Lung (tissue), 12 donors: ENCODE data around the gene RBM10. TPM values are rescaled to one million over a fixed set of nuclear protein-coding genes. Genes with fewer than 3 reads are reported as not detected.

Experiments
- ATAC-seq: fragments of 200-7000 bp; cut with Tn5 transposase; one replicate; pipeline ENCODE4 v1.9.1; 2020; ENCODE audit warnings: moderate number of reproducible peaks; ENCODE audit not compliant: insufficient read depth, low FRiP score
- DNase-seq, 3 donors: peaks; one replicate each; pipeline ENCODE4 v3.0.0-alpha.2; 2013 to 2017
- H3K27ac ChIP-seq, 2 donors: one replicate each; pipeline ENCODE4 v1.5.1; 2013; ENCODE audit warnings: mild to moderate bottlenecking in 2 of 2, moderate library complexity in 2 of 2, control low read depth in 1 of 2, inconsistent platforms in 1 of 2, low read depth in 1 of 2, low read length in 1 of 2
- H3K27me3 ChIP-seq, 3 donors: one replicate each; pipeline ENCODE4 v1.5.1; 2013; ENCODE audit warnings: low read length in 2 of 3; ENCODE audit not compliant: control insufficient read depth in 3 of 3, insufficient read depth in 3 of 3
- H3K36me3 ChIP-seq, 4 donors: one replicate each; pipeline ENCODE4 v1.5.1; 2013; ENCODE audit warnings: low read length in 4 of 4, mild to moderate bottlenecking in 1 of 4, moderate library complexity in 1 of 4; ENCODE audit not compliant: control insufficient read depth in 4 of 4, insufficient read depth in 4 of 4
- H3K4me1 ChIP-seq, 5 donors: one replicate each; pipeline ENCODE4 v1.5.1; 2013; ENCODE audit warnings: low read length in 5 of 5, mild to moderate bottlenecking in 2 of 5, moderate library complexity in 1 of 5; ENCODE audit not compliant: control insufficient read depth in 5 of 5, insufficient read depth in 5 of 5
- H3K4me3 ChIP-seq: one replicate; pipeline ENCODE4 v1.5.1; 2013; ENCODE audit warnings: mild to moderate bottlenecking, control low read depth, moderate library complexity
- H3K9ac ChIP-seq, 2 donors: one replicate each; pipeline ENCODE4 v1.5.1; 2013; ENCODE audit warnings: low read length in 2 of 2, control low read depth in 1 of 2; ENCODE audit not compliant: insufficient read depth in 1 of 2
- H3K9me3 ChIP-seq, 4 donors: one replicate each; pipeline ENCODE4 v1.5.1; 2013; ENCODE audit warnings: low read length in 3 of 4, mild to moderate bottlenecking in 1 of 4, moderate library complexity in 1 of 4; ENCODE audit not compliant: control insufficient read depth in 4 of 4, insufficient read depth in 3 of 4
- WGBS, 2 donors: extraction: QIAGEN DNeasy Blood & Tissue Kit; methylation state at CpG; one replicate each; pipeline ENCODE4 v1.1.7; 2013; 5-methylcytosine and 5-hydroxymethylcytosine counted together
- polyA plus RNA-seq, 2 donors: library from polyadenylated mRNA; stranded (reverse); fragments of 200-250 nt; gene quantifications; one replicate each; pipeline ENCODE4 v1.2.1, GENCODE V29; 2013
- total RNA-seq, 2 donors: library from RNA; depleted of rRNA in 1 of 2; stranded (reverse); fragments of >200 nt in 1 of 2; gene quantifications; one replicate each; pipeline ENCODE4 v1.2.1, GENCODE V29; 2014 to 2021
- TF ChIP-seq, protein P1 (sequence below): IDR thresholded peaks from 2 replicates; pipeline ENCODE4 v1.5.1; 2012; ENCODE audit warnings: mild to moderate bottlenecking; ENCODE audit errors: control extremely low read depth, extremely low read depth
- donor health status: control.
- donor health status: control.
- donor health status: Bipolar disorder and iron deficiency.
- donor health status: healthy.
- donor health status: DM: yes; HTN: yes; CAD: no.

Gene RBM10
- total and polyA plus RNA-seq, 4 donors = 22.2 to 38.6 (median 30.5) TPM

DNA sequence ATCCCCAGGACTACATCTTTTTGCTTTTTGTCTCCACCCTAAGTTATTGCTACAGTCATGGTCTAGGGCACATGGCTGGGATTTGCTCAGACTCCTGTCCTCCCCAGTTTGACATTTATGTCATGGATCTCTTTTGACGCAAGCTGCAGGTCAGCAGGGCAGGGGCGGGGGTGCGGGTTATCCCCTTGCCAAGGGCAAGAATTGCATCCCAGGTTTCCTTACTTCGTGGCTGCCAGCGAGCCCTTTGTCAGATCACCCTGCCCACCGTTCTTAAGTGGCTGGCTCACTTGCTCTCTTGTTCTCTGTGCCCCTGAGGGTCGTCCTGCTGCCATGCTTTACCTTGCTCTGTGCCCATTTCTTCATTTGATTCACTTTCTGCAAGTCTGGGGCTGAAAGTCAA, 27.5 kb downstream of the RBM10 start:
- H3K27ac ChIP-seq = no peak overlapping the region
- H3K36me3 ChIP-seq = peaks cover 4 to 37% (median 12%) of the 10 kb centered on the region in 4 donors
- no peak for ATAC-seq
- H3K4me1 ChIP-seq = no peaks in the 10 kb centered on the region
- H3K9me3 ChIP-seq = peaks cover 0 to 2% (median 0%) of the 10 kb centered on the region in 4 donors
- H3K27me3 ChIP-seq = peaks cover 0 to 21% (median 3%) of the 10 kb centered on the region in 3 donors
- no peak overlapping the region for H3K9ac ChIP-seq
- TF ChIP-seq, protein P1, sequence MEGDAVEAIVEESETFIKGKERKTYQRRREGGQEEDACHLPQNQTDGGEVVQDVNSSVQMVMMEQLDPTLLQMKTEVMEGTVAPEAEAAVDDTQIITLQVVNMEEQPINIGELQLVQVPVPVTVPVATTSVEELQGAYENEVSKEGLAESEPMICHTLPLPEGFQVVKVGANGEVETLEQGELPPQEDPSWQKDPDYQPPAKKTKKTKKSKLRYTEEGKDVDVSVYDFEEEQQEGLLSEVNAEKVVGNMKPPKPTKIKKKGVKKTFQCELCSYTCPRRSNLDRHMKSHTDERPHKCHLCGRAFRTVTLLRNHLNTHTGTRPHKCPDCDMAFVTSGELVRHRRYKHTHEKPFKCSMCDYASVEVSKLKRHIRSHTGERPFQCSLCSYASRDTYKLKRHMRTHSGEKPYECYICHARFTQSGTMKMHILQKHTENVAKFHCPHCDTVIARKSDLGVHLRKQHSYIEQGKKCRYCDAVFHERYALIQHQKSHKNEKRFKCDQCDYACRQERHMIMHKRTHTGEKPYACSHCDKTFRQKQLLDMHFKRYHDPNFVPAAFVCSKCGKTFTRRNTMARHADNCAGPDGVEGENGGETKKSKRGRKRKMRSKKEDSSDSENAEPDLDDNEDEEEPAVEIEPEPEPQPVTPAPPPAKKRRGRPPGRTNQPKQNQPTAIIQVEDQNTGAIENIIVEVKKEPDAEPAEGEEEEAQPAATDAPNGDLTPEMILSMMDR = no peak
- WGBS, 2 donors = 81 to 93% methylated on average over 7 of the region's 7 CpGs
- no peak overlapping the region for H3K4me3 ChIP-seq
- no peak for DNase-seq

DNA sequence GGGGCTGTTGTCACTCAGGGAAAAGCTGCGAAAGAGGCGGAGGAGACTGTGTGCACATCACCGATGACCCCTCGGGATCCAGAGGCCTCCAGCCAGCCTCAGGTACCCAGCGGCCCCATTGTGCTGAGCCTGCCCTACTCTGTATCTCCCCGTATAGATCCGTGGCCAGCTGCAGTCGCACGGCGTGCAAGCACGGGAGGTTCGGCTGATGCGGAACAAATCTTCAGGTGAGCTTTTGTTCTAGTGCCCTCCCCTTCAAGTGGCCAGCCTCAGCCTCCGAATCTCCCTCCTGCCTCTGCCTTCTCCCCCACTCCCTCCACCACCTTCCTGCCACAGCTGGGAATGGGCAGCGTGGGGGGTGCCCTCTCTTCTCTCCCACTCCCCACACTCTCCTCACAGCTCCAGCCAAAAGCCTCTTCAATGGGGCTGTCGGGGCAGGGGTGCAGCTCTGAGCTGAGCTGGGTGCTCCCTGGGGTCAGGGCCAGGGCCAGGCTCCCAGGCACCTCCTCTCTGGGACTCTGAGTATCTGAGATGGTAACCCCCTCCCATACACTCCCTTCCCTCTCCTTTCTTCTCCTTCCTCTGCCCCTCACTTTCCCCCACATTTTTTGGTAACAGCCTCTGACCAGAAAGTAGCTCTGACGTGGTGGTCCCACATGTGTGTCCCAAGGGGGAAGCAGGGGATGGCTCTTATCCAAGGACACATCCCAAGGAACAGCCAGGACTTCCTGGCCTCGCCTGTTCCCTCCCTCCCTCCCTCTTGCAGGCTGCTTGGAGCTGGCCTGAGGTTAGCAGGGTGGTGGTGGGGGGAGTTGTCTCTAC, 28.2 kb downstream of the RBM10 start:
- DNase-seq (no peak), ATAC-seq (no peak)
- WGBS, 2 donors = 82 to 94% methylated on average over 18 of the region's 18 CpGs
- Histone ChIP-seq H3K4me1 (no peaks in the 10 kb centered on the region), H3K27me3 (peaks cover 0 to 21% (median 2%) of the 10 kb centered on the region in 3 donors), H3K36me3 (peaks cover 4 to 39% (median 12%) of the 10 kb centered on the region in 4 donors), H3K9ac (no peak overlapping the region), H3K4me3 (no peak overlapping the region), H3K9me3 (peaks cover 0 to 2% (median 0%) of the 10 kb centered on the region in 4 donors), H3K27ac (no peak overlapping the region)
- TF ChIP-seq, protein P1 = no peak

DNA sequence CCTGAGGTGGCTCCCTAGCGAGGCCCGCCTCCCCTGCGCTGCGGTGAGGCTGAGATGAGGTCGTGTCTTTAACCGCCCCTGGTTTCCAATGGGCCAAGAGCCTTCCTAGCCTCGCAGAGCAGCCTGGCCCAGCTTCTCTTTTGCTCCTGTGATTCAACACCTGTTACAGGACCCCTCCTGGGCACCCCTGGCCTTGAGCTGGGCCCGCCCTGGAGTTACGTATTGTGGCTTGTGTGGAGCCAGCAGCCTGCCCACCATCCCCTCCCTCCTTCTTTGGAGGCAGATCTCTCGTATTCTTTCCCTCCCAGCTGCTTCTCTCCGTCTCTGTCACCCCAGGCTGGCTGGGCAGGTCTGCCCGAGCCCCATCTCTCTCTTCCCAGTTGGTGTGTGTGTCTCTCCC, 29.4 kb downstream of the RBM10 start:
- WGBS, 2 donors = 80 to 98% methylated on average over 12 of the region's 12 CpGs
- ATAC-seq (no peak), DNase-seq (no peak)
- H3K36me3 ChIP-seq = peaks cover 3 to 44% (median 12%) of the 10 kb centered on the region in 4 donors
- TF ChIP-seq, protein P1 = no peak
- peaks cover 0 to 2% (median 0%) of the 10 kb centered on the region in 4 donors for H3K9me3 ChIP-seq
- H3K4me1 ChIP-seq = no peaks in the 10 kb centered on the region
- H3K27ac ChIP-seq = no peak overlapping the region
- H3K27me3 ChIP-seq = peaks cover 0 to 29% (median 2%) of the 10 kb centered on the region in 3 donors
- H3K9ac ChIP-seq = no peak overlapping the region
- H3K4me3 ChIP-seq = no peak overlapping the region
